ENCODE data around the gene SNRPD2. TPM values are rescaled to one million over a fixed set of nuclear protein-coding genes. Genes with fewer than 3 reads are reported as not detected.
A peak's percentile ranks its signal among the peaks of the same experiment; 100 is the strongest.
"Not testable (repeated sequence)": the region's sequence is repeated elsewhere in the genome, so short reads cannot be mapped to it uniquely, and the experiment has no call there.

The SNRPD2 gene
- total RNA-seq, 1 donor from 2014 or later: 314 TPM

DNA sequence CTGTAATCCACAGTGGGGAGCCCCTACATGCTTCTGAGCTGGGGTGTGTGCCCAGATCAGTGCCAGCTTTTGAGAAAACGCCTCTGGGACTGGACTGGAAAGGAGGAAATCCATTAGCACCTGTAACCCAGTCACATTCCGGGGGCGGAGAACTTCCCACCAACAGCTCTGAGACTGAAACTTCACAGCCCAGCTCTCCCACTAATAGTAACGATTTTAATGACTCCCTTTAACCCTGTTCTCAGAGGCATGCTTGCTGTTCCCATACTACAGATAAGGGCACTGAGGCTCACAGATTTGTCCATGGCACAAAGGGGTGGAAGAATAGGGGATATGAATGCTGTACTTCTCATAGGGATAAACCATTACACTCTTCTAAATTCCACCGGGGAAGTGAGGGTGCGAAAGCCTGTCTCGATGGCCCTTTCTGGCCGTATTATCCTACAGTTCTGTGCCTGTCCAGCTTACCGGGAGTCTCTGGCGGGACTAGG lies 38.1 kb upstream of the SNRPD2 start:
- peak overlapping the region; percentile 94 for H3K27ac Mint-ChIP-seq (ENCODE audit: unreplicated experiment)
- peak overlapping the region; percentile 98 for H3K4me3 Mint-ChIP-seq (ENCODE audit: unreplicated experiment)
- no peaks in the 10 kb centered on the region for H3K9me3 Mint-ChIP-seq (ENCODE audit: low read depth)
- H3K27me3 Mint-ChIP-seq (ENCODE audit: low read depth): no peaks in the 10 kb centered on the region
- no peak for DNase-seq (ENCODE audit: low spot score)
- peaks cover 20% of the 10 kb centered on the region for H3K4me1 Mint-ChIP-seq (ENCODE audit: low read depth)
- no peaks in the 10 kb centered on the region for H3K36me3 Mint-ChIP-seq (ENCODE audit: low read depth)
- TF ChIP-seq, protein P1, sequence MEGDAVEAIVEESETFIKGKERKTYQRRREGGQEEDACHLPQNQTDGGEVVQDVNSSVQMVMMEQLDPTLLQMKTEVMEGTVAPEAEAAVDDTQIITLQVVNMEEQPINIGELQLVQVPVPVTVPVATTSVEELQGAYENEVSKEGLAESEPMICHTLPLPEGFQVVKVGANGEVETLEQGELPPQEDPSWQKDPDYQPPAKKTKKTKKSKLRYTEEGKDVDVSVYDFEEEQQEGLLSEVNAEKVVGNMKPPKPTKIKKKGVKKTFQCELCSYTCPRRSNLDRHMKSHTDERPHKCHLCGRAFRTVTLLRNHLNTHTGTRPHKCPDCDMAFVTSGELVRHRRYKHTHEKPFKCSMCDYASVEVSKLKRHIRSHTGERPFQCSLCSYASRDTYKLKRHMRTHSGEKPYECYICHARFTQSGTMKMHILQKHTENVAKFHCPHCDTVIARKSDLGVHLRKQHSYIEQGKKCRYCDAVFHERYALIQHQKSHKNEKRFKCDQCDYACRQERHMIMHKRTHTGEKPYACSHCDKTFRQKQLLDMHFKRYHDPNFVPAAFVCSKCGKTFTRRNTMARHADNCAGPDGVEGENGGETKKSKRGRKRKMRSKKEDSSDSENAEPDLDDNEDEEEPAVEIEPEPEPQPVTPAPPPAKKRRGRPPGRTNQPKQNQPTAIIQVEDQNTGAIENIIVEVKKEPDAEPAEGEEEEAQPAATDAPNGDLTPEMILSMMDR (IDR thresholded peaks at IDR 0.05): no peak

DNA sequence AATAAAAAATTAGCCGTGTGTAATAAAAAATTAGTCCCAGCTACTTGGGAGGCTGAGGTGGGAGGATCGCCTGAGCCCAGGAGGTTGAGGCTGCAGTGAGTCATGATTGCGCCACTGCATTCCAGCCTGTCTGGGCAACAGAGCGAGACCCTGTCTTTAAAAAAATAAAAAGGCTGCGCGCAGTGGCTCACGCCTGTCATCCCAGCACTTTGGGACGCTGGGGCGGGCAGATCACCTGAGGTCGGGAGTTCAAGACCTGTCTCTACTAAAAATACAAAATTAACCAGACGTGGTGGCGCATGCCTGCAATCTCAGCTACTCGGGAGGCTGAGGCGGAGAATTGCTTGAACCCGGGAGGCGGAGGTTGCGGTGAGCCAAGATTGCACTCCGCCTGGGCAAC lies 36.9 kb upstream of the SNRPD2 start:
- not testable (repeated sequence) for H3K4me3 Mint-ChIP-seq (ENCODE audit: unreplicated experiment); DNase-seq (ENCODE audit: low spot score); H3K9me3 Mint-ChIP-seq (ENCODE audit: low read depth); H3K27ac Mint-ChIP-seq (ENCODE audit: unreplicated experiment); H3K36me3 Mint-ChIP-seq (ENCODE audit: low read depth); H3K27me3 Mint-ChIP-seq (ENCODE audit: low read depth)
- peaks cover 26% of the 10 kb centered on the region for H3K4me1 Mint-ChIP-seq (ENCODE audit: low read depth)

DNA sequence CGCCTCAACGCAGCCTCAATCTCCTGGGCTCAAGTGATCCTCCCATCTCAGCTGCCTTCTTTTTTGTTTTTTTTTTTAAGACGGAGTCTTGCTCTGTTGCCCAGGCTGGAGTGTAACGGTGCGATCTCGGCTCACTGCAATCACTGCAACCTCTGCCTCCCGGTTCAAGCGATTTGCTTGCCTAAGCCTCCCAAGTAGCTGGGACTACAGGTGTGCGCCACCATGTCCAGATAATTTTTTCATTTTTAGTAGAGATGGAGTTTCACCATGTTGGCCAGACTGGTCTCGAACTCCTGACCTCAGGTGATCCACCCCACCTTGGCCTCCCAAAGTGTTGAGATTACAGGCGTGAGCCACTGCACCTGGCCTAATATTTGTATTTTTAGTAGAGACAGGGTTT lies 28.3 kb upstream of the SNRPD2 start:
- not testable (repeated sequence) for H3K27ac Mint-ChIP-seq (ENCODE audit: unreplicated experiment)

DNA sequence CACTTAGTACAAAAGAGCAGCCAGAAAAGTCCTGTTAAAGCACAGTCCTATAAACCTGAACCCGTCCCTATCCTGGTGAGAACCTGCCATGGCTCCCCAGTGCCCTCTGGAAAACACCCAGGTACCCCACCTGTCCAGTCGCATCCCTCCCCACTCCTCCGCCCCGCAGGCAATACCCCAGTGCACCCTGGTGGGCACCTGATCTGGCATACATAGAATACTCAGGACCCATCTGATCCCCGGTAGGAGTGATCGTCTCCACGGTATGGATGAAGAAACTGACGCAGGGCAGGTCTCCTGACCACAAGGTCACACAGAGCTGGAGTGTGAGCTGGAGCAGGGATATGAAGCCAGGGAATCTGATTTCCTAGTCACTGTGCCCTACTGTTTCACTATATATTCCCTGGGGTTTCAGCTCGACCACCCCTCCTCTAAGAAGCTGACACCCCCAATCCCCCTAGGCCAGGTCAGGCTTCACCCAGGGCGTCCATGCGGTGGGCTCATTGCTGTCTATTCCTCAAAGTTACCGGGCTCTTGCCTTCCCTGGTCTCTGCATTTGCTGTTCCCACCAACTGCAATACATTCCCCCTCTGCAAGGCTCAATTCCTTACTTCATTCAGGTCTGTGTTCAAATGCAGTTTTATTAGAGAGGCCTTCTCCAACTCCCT lies 26.4 kb upstream of the SNRPD2 start:
- Mint-ChIP-seq H3K27me3 (ENCODE audit: low read depth) (no peaks in the 10 kb centered on the region), H3K4me1 (ENCODE audit: low read depth) (peaks cover 42% of the 10 kb centered on the region), H3K4me3 (ENCODE audit: unreplicated experiment) (peak overlapping the region; percentile 99), H3K36me3 (ENCODE audit: low read depth) (peaks cover 2% of the 10 kb centered on the region), H3K27ac (ENCODE audit: unreplicated experiment) (peak overlapping the region; percentile 97), H3K9me3 (ENCODE audit: low read depth) (no peaks in the 10 kb centered on the region)
- TF ChIP-seq, protein P1 (IDR thresholded peaks at IDR 0.05): no peak
- DNase-seq (ENCODE audit: low spot score): no peak

More for the DNA sequence above, 28.3 kb upstream of the SNRPD2 start:
- not testable (repeated sequence) for H3K4me3 Mint-ChIP-seq (ENCODE audit: unreplicated experiment); H3K9me3 Mint-ChIP-seq (ENCODE audit: low read depth); H3K27me3 Mint-ChIP-seq (ENCODE audit: low read depth); H3K36me3 Mint-ChIP-seq (ENCODE audit: low read depth); DNase-seq (ENCODE audit: low spot score)
- peaks cover 52% of the 10 kb centered on the region for H3K4me1 Mint-ChIP-seq (ENCODE audit: low read depth)

DNA sequence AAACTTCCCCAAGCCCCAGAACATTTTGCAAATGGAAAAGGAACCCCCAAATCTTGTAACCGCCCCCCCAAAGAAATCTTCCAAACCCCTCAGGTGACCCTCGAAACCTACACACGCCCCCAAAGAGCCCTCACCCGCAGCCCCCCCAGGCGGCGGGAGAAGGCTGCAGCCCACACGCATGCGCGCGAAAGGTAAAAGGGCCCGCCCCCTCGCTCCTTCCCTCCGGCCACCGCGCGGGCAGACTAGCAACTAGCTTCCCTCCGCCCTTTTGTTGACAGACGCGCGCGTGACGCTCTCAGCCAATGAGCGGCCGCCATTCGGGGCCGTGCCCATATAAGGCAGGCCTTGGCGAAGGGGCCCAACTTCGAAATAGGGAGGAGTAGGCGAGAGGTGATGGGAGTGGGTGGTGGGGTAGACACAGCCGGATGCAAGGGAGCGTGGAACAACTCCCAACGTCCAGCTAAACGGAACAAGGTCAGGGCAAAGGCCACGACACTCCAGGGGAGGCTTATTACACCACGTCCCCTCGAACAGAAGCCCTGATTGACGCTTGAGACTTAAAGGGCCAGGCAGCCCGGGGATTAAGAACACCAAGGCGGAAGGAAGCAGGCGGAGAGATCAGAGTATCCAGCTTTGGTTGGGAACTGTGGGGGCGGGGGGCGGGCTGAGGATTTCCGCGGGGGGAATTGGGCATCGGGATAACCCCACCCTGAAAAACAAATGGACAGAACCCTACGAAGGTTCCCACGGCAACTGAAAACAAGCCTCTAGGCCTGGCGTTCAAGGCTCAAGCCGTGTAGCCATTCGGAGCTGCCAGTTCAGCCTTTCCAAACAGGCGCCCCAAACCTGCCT lies 25.6 kb upstream of the SNRPD2 start:
- peak; percentile 99 for DNase-seq (ENCODE audit: low spot score)
- H3K36me3 Mint-ChIP-seq (ENCODE audit: low read depth): peaks cover 2% of the 10 kb centered on the region
- peak overlapping the region; percentile 97 for H3K27ac Mint-ChIP-seq (ENCODE audit: unreplicated experiment)
- H3K4me1 Mint-ChIP-seq (ENCODE audit: low read depth): peaks cover 41% of the 10 kb centered on the region
- H3K4me3 Mint-ChIP-seq (ENCODE audit: unreplicated experiment): peak overlapping the region; percentile 99
- no peaks in the 10 kb centered on the region for H3K27me3 Mint-ChIP-seq (ENCODE audit: low read depth)
- TF ChIP-seq, protein P1 (IDR thresholded peaks at IDR 0.05): peak; percentile 54
- H3K9me3 Mint-ChIP-seq (ENCODE audit: low read depth): no peaks in the 10 kb centered on the region

DNA sequence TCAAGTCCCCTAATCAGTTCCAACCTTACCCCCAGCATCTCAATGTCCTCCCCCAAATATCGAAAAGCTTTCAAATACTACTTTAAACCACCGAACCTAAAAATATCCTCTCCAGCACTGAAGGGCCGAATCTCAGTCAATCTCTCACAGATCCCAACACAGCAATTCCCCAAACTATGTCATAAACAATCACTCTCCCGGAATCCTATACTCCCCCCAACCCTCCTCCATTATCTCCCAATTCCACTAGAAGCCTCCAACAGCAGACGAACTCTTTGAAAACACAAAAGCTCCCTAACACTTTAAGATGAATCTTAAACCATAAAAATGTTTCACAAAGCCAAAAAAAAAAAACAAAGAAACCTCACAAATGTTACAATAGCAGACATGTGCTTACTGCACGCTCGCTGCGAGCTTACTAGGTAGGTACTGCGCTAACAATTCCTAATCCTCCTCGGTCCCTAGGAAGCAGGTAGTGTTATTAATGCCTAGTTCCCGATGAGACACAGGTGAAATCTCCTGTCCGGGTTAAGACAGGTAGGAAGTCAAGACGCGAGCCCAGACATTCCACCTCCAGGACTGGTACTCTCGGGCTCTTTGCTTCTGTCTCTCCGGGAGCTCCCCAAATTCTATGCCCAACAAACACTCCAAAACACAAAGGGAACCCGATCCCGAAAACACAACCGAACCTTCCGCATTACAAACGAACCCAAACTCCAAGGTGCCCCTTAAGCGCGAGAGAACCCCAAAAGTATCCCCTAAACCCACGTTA lies 24.8 kb upstream of the SNRPD2 start:
- TF ChIP-seq, protein P1 (IDR thresholded peaks at IDR 0.05): no peak
- Mint-ChIP-seq H3K4me1 (ENCODE audit: low read depth) (peaks cover 35% of the 10 kb centered on the region), H3K27me3 (ENCODE audit: low read depth) (no peaks in the 10 kb centered on the region), H3K27ac (ENCODE audit: unreplicated experiment) (peak overlapping the region; percentile 97), H3K4me3 (ENCODE audit: unreplicated experiment) (peak overlapping the region; percentile 99), H3K36me3 (ENCODE audit: low read depth) (peaks cover 4% of the 10 kb centered on the region), H3K9me3 (ENCODE audit: low read depth) (no peaks in the 10 kb centered on the region)
- DNase-seq (ENCODE audit: low spot score): no peak
